ENCODE measurements around the gene IGSF9.

DNA sequence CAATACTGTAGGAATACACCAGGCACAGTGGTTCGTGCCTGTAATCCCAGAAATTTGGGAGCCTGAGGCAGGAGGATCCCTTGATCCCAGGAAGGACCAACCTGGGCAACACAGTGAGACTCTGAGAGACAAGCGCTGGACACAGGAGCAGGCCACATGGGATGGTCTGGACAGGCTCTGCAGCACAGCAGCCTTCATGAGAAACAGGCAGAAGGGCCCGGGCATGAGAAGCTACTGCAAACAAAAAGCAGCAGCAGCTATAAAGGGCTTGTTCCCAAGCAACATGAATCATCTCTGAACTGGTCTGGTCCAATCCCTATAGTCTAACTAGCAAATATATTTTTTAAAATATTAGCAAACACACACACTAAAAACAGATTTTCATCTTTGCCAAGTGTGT is 44.2 kb upstream of the IGSF9 start:
- TF ChIP-seq POLR2A (IDR thresholded peaks at IDR 0.05; ENCODE audit: low read length) (no peak), GATA1 (IDR thresholded peaks at IDR 0.05; ENCODE audit: low read depth, low read length) (no peak)
